Gastrocnemius medialis (tissue), 4 donors: ENCODE results near the gene RFXANK. TPM values are rescaled to one million over a fixed set of nuclear protein-coding genes. Genes with fewer than 3 reads are reported as not detected.

Experiments used
- ATAC-seq, 2 donors: fragments of 150-250 bp; one replicate each; pipeline ENCODE4 v1.9.1; 2016
- DNase-seq, 2 donors: peaks; one replicate each; pipeline ENCODE4 v3.0.0-alpha.2; 2019
- H3K27ac ChIP-seq, 4 donors: fragments of 200-600 bp; sonication (generic); 1 replicate in 1 of 4; 2 replicates in 3 of 4; pipeline ENCODE4 v1.5.1; 2016 to 2018; ENCODE audit warnings: mild to moderate bottlenecking in 2 of 4, moderate library complexity in 1 of 4
- H3K27me3 ChIP-seq, 3 donors: fragments of 200-600 bp; sonication (generic) in 2 of 3; 1 replicate in 1 of 3; 2 replicates in 2 of 3; pipeline versions ENCODE4 v1.5.1 to v1.6.0; 2016 to 2019; ENCODE audit warnings: mild to moderate bottlenecking in 1 of 3, moderate library complexity in 1 of 3
- H3K36me3 ChIP-seq, 2 donors: fragments of 200-600 bp; sonication (generic) in 1 of 2; one replicate each; pipeline ENCODE4 v1.5.1; 2017 to 2018
- H3K4me1 ChIP-seq, 2 donors: fragments of 200-600 bp; sonication (generic) in 1 of 2; one replicate each; pipeline ENCODE4 v1.5.1; 2016 to 2017; ENCODE audit warnings: mild to moderate bottlenecking in 2 of 2
- H3K4me3 ChIP-seq, 4 donors: fragments of 200-600 bp; sonication (generic) in 3 of 4; 1 replicate in 1 of 4; 2 replicates in 3 of 4; pipeline ENCODE4 v1.5.1; 2016 to 2019; ENCODE audit warnings: mild to moderate bottlenecking in 2 of 4
- H3K9me3 ChIP-seq, 3 donors: fragments of 200-600 bp; sonication (generic) in 2 of 3; 1 replicate in 1 of 3; 2 replicates in 2 of 3; pipeline ENCODE4 v1.5.1; 2016 to 2019
- POLR2A ChIP-seq, 2 donors: fragments of 450-650 bp; IDR thresholded peaks; one replicate each; pipeline ENCODE4 v1.6.1; 2017; ENCODE audit warnings: antibody characterized with exemption in 2 of 2, mild to moderate bottlenecking in 2 of 2, moderate library complexity in 2 of 2
- in situ Hi-C, 4 donors: fragments of 200-750 bp; cut with MboI; loops; one replicate each; pipeline versions ENCODE4 v1.15.0 to v1.8.0; 2017; ENCODE audit warnings: low sequenced_read_pairs in 4 of 4
- intact Hi-C: fragments of 100-400 bp; cut with DNase I; formaldehyde crosslinking; loops from one replicate; pipeline ENCODE4 v1.15.1; 2023; ENCODE audit warnings: low total_unique reads
- total RNA-seq, 4 donors: library from RNA; depleted of rRNA; stranded (reverse); fragments of >200 nt; gene quantifications; one replicate each; pipeline versions ENCODE4 v1.1.0 to v1.2.3, GENCODE V29; 2016
- TF ChIP-seq, protein P1 (sequence below), 5 experiments: fragments of 450-650 bp in 3 of 5; fragments of 200-600 bp in 2 of 5; sonication (generic) in 2 of 5; IDR thresholded peaks in 4 of 5; conservative IDR thresholded peaks in 1 of 5; 1 replicate in 4 of 5; 2 replicates in 1 of 5; pipeline ENCODE4 v1.5.1; 2016 to 2019; ENCODE audit warnings: antibody characterized with exemption in 5 of 5, mild to moderate bottlenecking in 3 of 5, moderate library complexity in 3 of 5

Gene RFXANK
- total RNA-seq, 4 donors from 2014 or later = 25.5 to 44.1 (median 35.1) TPM

DNA sequence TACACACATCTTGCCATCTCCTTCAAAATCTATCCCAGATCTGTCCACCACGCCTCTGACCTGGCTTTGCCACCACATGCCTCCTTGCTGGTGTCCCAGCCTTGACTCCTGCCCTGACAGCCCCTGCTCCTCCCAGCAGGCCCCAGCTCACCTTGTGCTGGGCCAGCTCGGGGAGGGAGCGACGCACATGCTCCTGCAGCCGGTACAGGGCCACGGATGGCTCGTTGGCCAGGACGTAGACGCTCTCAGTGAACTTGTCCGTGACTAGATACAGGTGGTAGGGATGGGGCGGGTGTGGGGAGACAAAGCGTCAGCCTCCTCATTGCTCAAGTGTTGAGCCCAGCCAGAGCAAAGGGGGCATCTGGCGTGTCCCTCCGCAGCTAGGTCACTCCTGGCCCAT is 5.3 kb upstream of the RFXANK start:
- no peak for ATAC-seq
- in situ Hi-C loops = no loop called here

DNA sequence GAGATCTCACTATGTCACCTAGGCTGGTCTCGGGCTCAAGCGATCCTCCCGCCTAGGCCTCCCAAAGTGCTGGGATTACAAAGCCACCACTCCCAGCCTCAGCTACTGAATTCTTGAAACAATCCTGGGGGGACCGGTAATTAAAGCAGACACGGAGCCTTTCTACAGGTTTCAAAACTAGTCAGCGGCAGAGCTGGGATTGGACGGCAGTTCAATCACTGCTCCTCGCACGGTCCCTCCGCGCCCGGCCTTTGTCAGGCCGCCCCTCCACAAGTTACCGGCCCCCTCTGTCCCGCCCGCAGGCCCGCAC is 335 bp upstream of the RFXANK start:
- H3K27me3 ChIP-seq = no peaks in the 10 kb centered on the region
- H3K36me3 ChIP-seq = peaks cover 0 to 2% of the 10 kb centered on the region in 2 donors
- intact Hi-C loops = loop anchor here (1.0 to 10.0 kb wide), 6 partner anchors 12 to 325 kb away; partner anchors contain the start of genes GATAD2A, MAU2, NDUFA13 and NR2C2AP
- ATAC-seq = no peak
- H3K4me1 ChIP-seq = peaks cover 30 to 44% of the 10 kb centered on the region in 2 donors
- H3K27ac ChIP-seq = peak overlapping the region; percentile 99 to 100 (median 100)
- no peaks in the 10 kb centered on the region for H3K9me3 ChIP-seq
- in situ Hi-C loops = no loop called here
- peak overlapping the region; percentile 83 to 99 (median 92) for H3K4me3 ChIP-seq
- TF ChIP-seq POLR2A (IDR thresholded peaks at IDR 0.05) = no peak
- TF ChIP-seq, protein P1, sequence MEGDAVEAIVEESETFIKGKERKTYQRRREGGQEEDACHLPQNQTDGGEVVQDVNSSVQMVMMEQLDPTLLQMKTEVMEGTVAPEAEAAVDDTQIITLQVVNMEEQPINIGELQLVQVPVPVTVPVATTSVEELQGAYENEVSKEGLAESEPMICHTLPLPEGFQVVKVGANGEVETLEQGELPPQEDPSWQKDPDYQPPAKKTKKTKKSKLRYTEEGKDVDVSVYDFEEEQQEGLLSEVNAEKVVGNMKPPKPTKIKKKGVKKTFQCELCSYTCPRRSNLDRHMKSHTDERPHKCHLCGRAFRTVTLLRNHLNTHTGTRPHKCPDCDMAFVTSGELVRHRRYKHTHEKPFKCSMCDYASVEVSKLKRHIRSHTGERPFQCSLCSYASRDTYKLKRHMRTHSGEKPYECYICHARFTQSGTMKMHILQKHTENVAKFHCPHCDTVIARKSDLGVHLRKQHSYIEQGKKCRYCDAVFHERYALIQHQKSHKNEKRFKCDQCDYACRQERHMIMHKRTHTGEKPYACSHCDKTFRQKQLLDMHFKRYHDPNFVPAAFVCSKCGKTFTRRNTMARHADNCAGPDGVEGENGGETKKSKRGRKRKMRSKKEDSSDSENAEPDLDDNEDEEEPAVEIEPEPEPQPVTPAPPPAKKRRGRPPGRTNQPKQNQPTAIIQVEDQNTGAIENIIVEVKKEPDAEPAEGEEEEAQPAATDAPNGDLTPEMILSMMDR (IDR thresholded peaks at IDR 0.05 in 4 of 5, conservative IDR thresholded peaks at IDR 0.05 in 1 of 5) = no peak
- DNase-seq = no peak

More for the DNA sequence above, 5.3 kb upstream of the RFXANK start:
- DNase-seq = no peak
- no peak overlapping the region for H3K4me3 ChIP-seq
- no peaks in the 10 kb centered on the region for H3K27me3 ChIP-seq
- H3K27ac ChIP-seq = no peak overlapping the region
- intact Hi-C loops = no loop called here
- H3K36me3 ChIP-seq = peaks cover 0 to 11% of the 10 kb centered on the region in 2 donors
- peaks cover 16 to 25% of the 10 kb centered on the region in 2 donors for H3K4me1 ChIP-seq
- no peaks in the 10 kb centered on the region for H3K9me3 ChIP-seq
- TF ChIP-seq, protein P1 (IDR thresholded peaks at IDR 0.05 in 4 of 5, conservative IDR thresholded peaks at IDR 0.05 in 1 of 5) = no peak
- TF ChIP-seq POLR2A (IDR thresholded peaks at IDR 0.05) = no peak

DNA sequence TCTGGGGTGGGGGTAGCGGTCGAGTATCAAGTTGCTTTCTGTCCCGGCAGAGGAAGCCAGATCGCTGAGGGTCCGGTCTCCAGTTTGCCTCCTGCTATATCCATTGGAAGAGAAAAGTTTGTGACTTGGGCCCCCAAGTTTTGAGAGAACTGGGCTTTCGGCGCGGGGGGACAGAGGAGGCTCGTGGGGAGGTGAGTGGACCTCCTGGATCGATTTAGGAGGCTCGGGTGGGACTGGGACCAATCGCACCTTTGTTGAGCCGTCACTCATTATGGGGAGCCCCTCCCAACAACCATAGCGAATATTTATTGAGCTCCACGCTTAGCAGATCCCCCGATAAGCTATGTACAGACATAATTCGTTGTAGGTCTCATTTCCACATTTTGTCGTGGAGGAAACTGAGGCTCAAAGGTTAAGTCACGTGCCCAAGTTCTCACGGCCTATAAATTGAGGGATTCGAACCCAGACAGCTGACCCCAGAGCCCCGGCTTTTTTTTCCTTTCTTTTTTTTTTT is 909 bp downstream of the RFXANK start:
- Histone ChIP-seq H3K9me3 (no peaks in the 10 kb centered on the region), H3K27me3 (no peaks in the 10 kb centered on the region), H3K27ac (peak overlapping the region; percentile 99 to 100 (median 100)), H3K36me3 (peaks cover 0 to 15% of the 10 kb centered on the region in 2 donors), H3K4me3 (peak overlapping the region; percentile 83 to 99 (median 86)), H3K4me1 (peaks cover 30 to 44% of the 10 kb centered on the region in 2 donors)
- DNase-seq (no peak), ATAC-seq (no peak)
- in situ Hi-C loops = no loop called here
- TF ChIP-seq POLR2A (IDR thresholded peaks at IDR 0.05) = no peak
- TF ChIP-seq, protein P1 (IDR thresholded peaks at IDR 0.05 in 4 of 5, conservative IDR thresholded peaks at IDR 0.05 in 1 of 5) = no peak
- intact Hi-C loops = loop anchor here (1.0 to 10.0 kb wide), 6 partner anchors 10 to 323 kb away; partner anchors contain the start of genes GATAD2A, MAU2, NDUFA13 and NR2C2AP

DNA sequence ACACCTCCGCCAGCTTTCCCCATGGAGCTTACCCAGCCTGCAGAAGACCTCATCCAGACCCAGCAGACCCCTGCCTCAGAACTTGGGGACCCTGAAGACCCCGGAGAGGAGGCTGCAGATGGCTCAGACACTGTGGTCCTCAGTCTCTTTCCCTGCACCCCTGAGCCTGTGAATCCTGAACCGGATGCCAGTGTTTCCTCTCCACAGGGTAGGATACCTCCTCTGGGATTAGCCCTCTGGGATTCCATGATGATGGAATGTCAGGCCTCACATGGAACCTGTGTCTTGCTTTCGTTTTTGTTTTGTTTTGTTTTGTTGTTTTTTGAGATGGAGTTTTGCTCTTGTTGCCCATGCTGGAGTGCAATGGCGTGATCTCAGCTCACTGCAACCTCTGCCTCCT is 1.9 kb downstream of the RFXANK start:
- H3K27me3 ChIP-seq = no peaks in the 10 kb centered on the region
- in situ Hi-C loops = no loop called here
- peaks cover 0 to 24% of the 10 kb centered on the region in 2 donors for H3K36me3 ChIP-seq
- intact Hi-C loops = loop anchor here (2.0 to 10.0 kb wide), 4 partner anchors 57 to 211 kb away; partner anchors contain the start of genes GATAD2A, MAU2, SLC25A42 and SUGP1
- DNase-seq (no peak), ATAC-seq (no peak)
- peak overlapping the region; percentile 99 to 100 (median 100) for H3K27ac ChIP-seq
- peak overlapping the region in 3 of 4 donors; percentile 83 to 99 (median 88) for H3K4me3 ChIP-seq
- no peak for TF ChIP-seq POLR2A (IDR thresholded peaks at IDR 0.05)
- TF ChIP-seq, protein P1 (IDR thresholded peaks at IDR 0.05 in 4 of 5, conservative IDR thresholded peaks at IDR 0.05 in 1 of 5) = no peak
- peaks cover 30 to 44% of the 10 kb centered on the region in 2 donors for H3K4me1 ChIP-seq
- no peaks in the 10 kb centered on the region for H3K9me3 ChIP-seq
